Tibial artery (tissue), 4 donors: Measurements from ENCODE around the gene ACOX3.

Experiments
- DNase-seq, 2 donors: peaks; one replicate each; pipeline ENCODE4 v3.0.0-alpha.2; 2019
- H3K27ac ChIP-seq, 2 donors: fragments of 200-600 bp; sonication (generic) in 1 of 2; 1 replicate in 1 of 2; 2 replicates in 1 of 2; pipeline ENCODE4 v1.5.1; 2018 to 2019; ENCODE audit warnings: mild to moderate bottlenecking in 1 of 2
- H3K27me3 ChIP-seq, 2 donors: fragments of 200-600 bp; sonication (generic) in 1 of 2; one replicate each; pipeline versions ENCODE4 v1.5.1 to v1.6.0; 2016 to 2019
- H3K36me3 ChIP-seq, 3 donors: fragments of 200-600 bp; sonication (generic) in 2 of 3; one replicate each; pipeline ENCODE4 v1.5.1; 2016 to 2019; ENCODE audit warnings: mild to moderate bottlenecking in 2 of 3
- H3K4me1 ChIP-seq, 4 donors: fragments of 200-600 bp; sonication (generic) in 2 of 4; 1 replicate in 3 of 4; 2 replicates in 1 of 4; pipeline ENCODE4 v1.5.1; 2016 to 2019
- H3K4me3 ChIP-seq, 2 donors: fragments of 200-600 bp; sonication (generic) in 1 of 2; 1 replicate in 1 of 2; 2 replicates in 1 of 2; pipeline ENCODE4 v1.5.1; 2018 to 2019; ENCODE audit warnings: mild to moderate bottlenecking in 2 of 2
- H3K9me3 ChIP-seq, 3 donors: fragments of 200-600 bp; sonication (generic) in 1 of 3; one replicate each; pipeline ENCODE4 v1.5.1; 2016 to 2019
- CTCF ChIP-seq, 2 experiments: fragments of 200-600 bp in 1 of 2; fragments of 450-650 bp in 1 of 2; IDR thresholded peaks; one replicate each; pipeline ENCODE4 v1.5.1; 2017 to 2019; ENCODE audit warnings: antibody characterized with exemption in 2 of 2, mild to moderate bottlenecking in 1 of 2, moderate library complexity in 1 of 2
- intact Hi-C: fragments of 100-400 bp; cut with DNase I; formaldehyde crosslinking; loops from one replicate; pipeline ENCODE4 v1.15.0; 2023; ENCODE audit warnings: low total_unique reads

Gene ACOX3

GRCh38 chr4:8457646-8458252 lies 17.2 kb upstream of the ACOX3 start:
- intact Hi-C loops, result no loop called here
- no peak for DNase-seq
- peaks cover 63 to 94% (median 68%) of the 10 kb centered on the region in 3 donors for H3K36me3 ChIP-seq

GRCh38 chr4:8453957-8454356 lies 13.4 kb upstream of the ACOX3 start:
- Histone ChIP-seq H3K36me3 (peaks cover 70 to 97% (median 85%) of the 10 kb centered on the region in 3 donors), H3K27me3 (no peaks in the 10 kb centered on the region), H3K4me3 (no peak overlapping the region), H3K4me1 (no peaks in the 10 kb centered on the region), H3K27ac (no peak overlapping the region), H3K9me3 (no peaks in the 10 kb centered on the region)
- DNase-seq, result no peak
- intact Hi-C loops, result no loop called here
- no peak for TF ChIP-seq CTCF (IDR thresholded peaks at IDR 0.05)

More at GRCh38 chr4:8457646-8458252, 17.2 kb upstream of the ACOX3 start:
- H3K27me3 ChIP-seq, result no peaks in the 10 kb centered on the region
- H3K9me3 ChIP-seq, result no peaks in the 10 kb centered on the region
- no peaks in the 10 kb centered on the region for H3K4me1 ChIP-seq
- H3K27ac ChIP-seq, result no peak overlapping the region
- H3K4me3 ChIP-seq, result no peak overlapping the region
- TF ChIP-seq CTCF (IDR thresholded peaks at IDR 0.05), result no peak

GRCh38 chr4:8451440-8452182 lies 11.1 kb upstream of the ACOX3 start:
- intact Hi-C loops, result no loop called here
- Histone ChIP-seq H3K27ac (no peak overlapping the region), H3K4me1 (no peaks in the 10 kb centered on the region), H3K4me3 (no peak overlapping the region), H3K36me3 (peaks cover 79 to 99% (median 83%) of the 10 kb centered on the region in 3 donors), H3K9me3 (no peaks in the 10 kb centered on the region), H3K27me3 (no peaks in the 10 kb centered on the region)
- TF ChIP-seq CTCF (IDR thresholded peaks at IDR 0.05), result no peak
- no peak for DNase-seq

GRCh38 chr4:8446122-8446521 lies 5.6 kb upstream of the ACOX3 start:
- no peak for DNase-seq
- H3K27me3 ChIP-seq, result no peaks in the 10 kb centered on the region
- intact Hi-C loops, result no loop called here
- H3K4me3 ChIP-seq, result no peak overlapping the region
- no peaks in the 10 kb centered on the region for H3K9me3 ChIP-seq
- H3K36me3 ChIP-seq, result peaks cover 31 to 47% (median 37%) of the 10 kb centered on the region in 3 donors
- TF ChIP-seq CTCF (IDR thresholded peaks at IDR 0.05), result no peak
- no peak overlapping the region for H3K27ac ChIP-seq
- peaks cover 0 to 28% (median 23%) of the 10 kb centered on the region in 4 donors for H3K4me1 ChIP-seq

- intact Hi-C loops, result no loop called here
- peaks cover 22 to 24% (median 23%) of the 10 kb centered on the region in 3 donors for H3K36me3 ChIP-seq
- H3K27me3 ChIP-seq, result no peaks in the 10 kb centered on the region
- no peak for DNase-seq
- TF ChIP-seq CTCF (IDR thresholded peaks at IDR 0.05), result no peak
- H3K27ac ChIP-seq, result no peak overlapping the region
- peaks cover 0 to 40% (median 33%) of the 10 kb centered on the region in 4 donors for H3K4me1 ChIP-seq
- H3K9me3 ChIP-seq, result no peaks in the 10 kb centered on the region
- H3K4me3 ChIP-seq, result no peak overlapping the region
These were observed 3.3 kb upstream of the ACOX3 start for GRCh38 chr4:8443801-8444200.
